Activated CD8-positive, alpha-beta T cell treated with anti-CD3 and anti-CD28 coated beads for 36 hours (primary cell): ENCODE results near the gene NME2. TPM values are rescaled to one million over a fixed set of nuclear protein-coding genes. Genes with fewer than 3 reads are reported as not detected.
"Not testable (repeated sequence)": the region's sequence is repeated elsewhere in the genome, so short reads cannot be mapped to it uniquely, and the experiment has no call there.

Experiments
- ATAC-seq: fragments of 200-7000 bp; cut with Tn5 transposase; one replicate; pipeline ENCODE4 v1.10.0; 2021; ENCODE audit warnings: mild to moderate bottlenecking, moderate library complexity
- CTCF ChIA-PET: fragments of 350-600 bp; sonication (Branson Sonifier 250); formaldehyde crosslinking; loops from one replicate; lab custom pipeline; 2021; ENCODE audit warnings: antibody characterized with exemption; lab: Charles Lee
- POLR2A ChIA-PET: fragments of 350-600 bp; sonication (Branson Sonifier 250); formaldehyde crosslinking; loops from one replicate; lab custom pipeline; 2021; ENCODE audit warnings: antibody characterized with exemption; lab: Charles Lee
- DNase-seq: peaks from one replicate; pipeline ENCODE4 v3.0.0-alpha.2; 2020
- H3K27ac Mint-ChIP-seq: one replicate; pipeline ENCODE4 v1.8.0; 2021; ENCODE audit warnings: mild to moderate bottlenecking, mixed read lengths
- H3K27me3 Mint-ChIP-seq: one replicate; pipeline ENCODE4 v1.8.0; 2021; ENCODE audit warnings: mixed read lengths
- H3K36me3 Mint-ChIP-seq: one replicate; pipeline ENCODE4 v1.8.0; 2021; ENCODE audit warnings: low read depth, mixed read lengths
- H3K4me1 Mint-ChIP-seq: one replicate; pipeline ENCODE4 v1.8.0; 2021; ENCODE audit warnings: low read depth, mixed read lengths
- H3K4me3 Mint-ChIP-seq: one replicate; pipeline ENCODE4 v1.8.0; 2021; ENCODE audit warnings: mild to moderate bottlenecking, moderate library complexity, mixed read lengths
- H3K9me3 Mint-ChIP-seq: one replicate; pipeline ENCODE4 v1.8.0; 2021; ENCODE audit warnings: mixed read lengths
- CTCF ChIP-seq: fragments of 200-600 bp; IDR thresholded peaks from one replicate; pipeline ENCODE4 v1.8.0; 2022; ENCODE audit warnings: antibody characterized with exemption, mild to moderate bottlenecking
- intact Hi-C: fragments of 100-400 bp; cut with micrococcal nuclease; formaldehyde crosslinking; loops from one replicate; pipeline ENCODE4 v1.10.0; 2022
- total RNA-seq, 2 experiments: library from RNA; stranded (reverse); gene quantifications; one replicate each; pipeline ENCODE4 v1.2.3, GENCODE V29; 2021

Gene NME2
- total RNA-seq, 2 experiments from 2014 or later, result 927 to 948 TPM

GRCh38 chr17:51120739-51121619, 45.2 kb upstream of the NME2 start, which contains the start of gene SPAG9:
Gene SPAG9 (minus strand): TSS chr17:51120868. CDS start chr17:51120656, 212 bp downstream.
- peaks cover 46% of the 10 kb centered on the region for H3K4me1 Mint-ChIP-seq
- H3K4me3 Mint-ChIP-seq, result peak within 1 kb of the TSS; percentile 91
- POLR2A ChIA-PET, result interaction anchor here (0.7 to 4.3 kb wide), 9 partner anchors 10 to 117 kb away, joined by 3 to 28 read pairs (median 4); partner anchors contain the start of gene NME1
- H3K27me3 Mint-ChIP-seq, result no peaks in the 10 kb centered on the region
- no peaks in the 10 kb centered on the region for H3K9me3 Mint-ChIP-seq
- intact Hi-C loops, result no loop called here
- peak within 1 kb of the TSS; percentile 98 for H3K27ac Mint-ChIP-seq
- peaks cover 2% of the 10 kb centered on the region for H3K36me3 Mint-ChIP-seq
- no peak for TF ChIP-seq CTCF
- CTCF ChIA-PET, result interaction anchor here (1.5 to 3.2 kb wide), 4 partner anchors 10 to 338 kb away, joined by 4 to 22 read pairs (median 8); partner anchors contain the start of gene NME1
- DNase-seq, result peak; percentile 92
- ATAC-seq, result peak; percentile 79

- CTCF ChIA-PET, result interaction anchor here (1.5 to 3.2 kb wide), 4 partner anchors 9 to 339 kb away, joined by 4 to 22 read pairs (median 8); partner anchors contain the start of gene NME1
- H3K4me3 Mint-ChIP-seq, result peak overlapping the region; percentile 84
- no peaks in the 10 kb centered on the region for H3K27me3 Mint-ChIP-seq
- no peaks in the 10 kb centered on the region for H3K9me3 Mint-ChIP-seq
- no peak for TF ChIP-seq CTCF
- peak overlapping the region; percentile 98 for H3K27ac Mint-ChIP-seq
- peaks cover 38% of the 10 kb centered on the region for H3K4me1 Mint-ChIP-seq
- intact Hi-C loops, result no loop called here
- POLR2A ChIA-PET, result interaction anchor here (0.7 to 4.3 kb wide), 5 partner anchors 9 to 91 kb away, joined by 3 to 28 read pairs (median 3); partner anchors contain the start of gene NME1
- peaks cover 2% of the 10 kb centered on the region for H3K36me3 Mint-ChIP-seq
- peak; percentile 93 for DNase-seq
- ATAC-seq, result peak; percentile 40
Observed at GRCh38 chr17:51121620-51122472, 44.4 kb upstream of the NME2 start.

- H3K9me3 Mint-ChIP-seq, CTCF ChIA-PET, ATAC-seq, H3K36me3 Mint-ChIP-seq, intact Hi-C loops, H3K27me3 Mint-ChIP-seq: not testable (repeated sequence)
- H3K4me1 Mint-ChIP-seq, result peaks cover 30% of the 10 kb centered on the region
- peak overlapping the region; percentile 98 for H3K27ac Mint-ChIP-seq
- POLR2A ChIA-PET, result interaction anchor here (0.7 to 4.3 kb wide), 3 partner anchors 30 to 92 kb away, joined by 3 to 28 read pairs (median 3); partner anchors contain the start of gene NME1
- peak; percentile 34 for DNase-seq
- peak overlapping the region; percentile 27 for H3K4me3 Mint-ChIP-seq
Observed at GRCh38 chr17:51122473-51123115, 43.6 kb upstream of the NME2 start.

- H3K36me3 Mint-ChIP-seq, result no peaks in the 10 kb centered on the region
- no peak overlapping the region for H3K4me3 Mint-ChIP-seq
- ATAC-seq (no peak), DNase-seq (no peak)
- intact Hi-C loops, result no loop called here
- POLR2A ChIA-PET, result no interaction called here
- no peaks in the 10 kb centered on the region for H3K9me3 Mint-ChIP-seq
- H3K4me1 Mint-ChIP-seq, result peaks cover 12% of the 10 kb centered on the region
- no peaks in the 10 kb centered on the region for H3K27me3 Mint-ChIP-seq
- no peak for TF ChIP-seq CTCF
- CTCF ChIA-PET, result interaction anchor here (0.8 to 1.4 kb wide), 2 partner anchors 29 to 124 kb away, joined by 3 to 5 read pairs; partner anchors contain the start of gene NME1
- no peak overlapping the region for H3K27ac Mint-ChIP-seq
Observed at GRCh38 chr17:51124640-51125503, 41.3 kb upstream of the NME2 start.
